ENCODE data around the gene ATP8B1.
A peak's percentile ranks its signal among the peaks of the same experiment; 100 is the strongest.
"Not testable (repeated sequence)": the region's sequence is repeated elsewhere in the genome, so short reads cannot be mapped to it uniquely, and the experiment has no call there.

The ATP8B1 gene

DNA sequence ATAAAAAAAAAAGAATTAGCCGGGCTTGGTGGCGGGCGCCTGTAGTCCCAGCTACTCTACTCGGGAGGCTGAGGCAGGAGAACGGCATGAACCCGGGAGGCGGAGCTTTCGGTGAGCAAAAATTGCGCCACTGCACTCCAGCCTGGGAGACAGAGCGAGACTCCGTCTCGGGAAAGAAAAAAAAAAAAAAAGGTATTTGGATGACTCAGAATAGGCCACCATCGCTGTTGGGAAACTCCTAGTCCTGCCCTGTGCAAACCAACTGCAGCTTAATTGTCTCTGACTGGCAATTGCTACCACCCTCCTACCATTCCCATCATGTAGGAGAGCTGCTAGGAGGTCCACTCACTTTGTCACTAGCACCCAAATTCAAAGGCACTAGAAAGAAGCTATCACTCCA, 43.5 kb downstream of the ATP8B1 start:
- no peak for DNase-seq

DNA sequence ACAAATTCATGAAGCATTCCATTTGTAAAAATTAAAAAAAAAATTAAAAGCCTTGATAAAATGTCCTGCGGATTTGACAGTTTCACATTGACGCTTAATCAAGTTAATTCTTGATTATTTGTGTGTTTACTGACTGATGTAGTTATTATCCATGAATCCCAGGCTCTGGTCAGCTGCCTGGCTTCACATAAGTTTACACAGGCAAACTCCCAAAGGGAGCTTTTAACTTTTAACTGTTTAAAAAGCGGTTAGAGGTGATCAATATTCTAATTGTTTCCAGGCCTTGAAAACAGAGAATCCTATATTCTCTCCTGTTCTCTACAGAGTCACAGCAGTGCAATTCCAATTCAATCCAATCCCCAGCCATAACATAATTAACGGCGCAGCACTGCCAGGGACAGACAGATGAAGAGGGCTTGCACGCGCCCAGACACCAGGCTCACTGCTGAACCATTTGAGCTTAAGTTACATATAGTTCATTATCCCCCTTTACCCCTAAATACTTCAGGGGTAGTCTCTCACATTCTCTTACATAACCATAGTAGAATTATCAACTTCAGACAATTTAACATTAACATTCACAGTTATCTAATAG, 47.5 kb downstream of the ATP8B1 start:
- DNase-seq: no peak

DNA sequence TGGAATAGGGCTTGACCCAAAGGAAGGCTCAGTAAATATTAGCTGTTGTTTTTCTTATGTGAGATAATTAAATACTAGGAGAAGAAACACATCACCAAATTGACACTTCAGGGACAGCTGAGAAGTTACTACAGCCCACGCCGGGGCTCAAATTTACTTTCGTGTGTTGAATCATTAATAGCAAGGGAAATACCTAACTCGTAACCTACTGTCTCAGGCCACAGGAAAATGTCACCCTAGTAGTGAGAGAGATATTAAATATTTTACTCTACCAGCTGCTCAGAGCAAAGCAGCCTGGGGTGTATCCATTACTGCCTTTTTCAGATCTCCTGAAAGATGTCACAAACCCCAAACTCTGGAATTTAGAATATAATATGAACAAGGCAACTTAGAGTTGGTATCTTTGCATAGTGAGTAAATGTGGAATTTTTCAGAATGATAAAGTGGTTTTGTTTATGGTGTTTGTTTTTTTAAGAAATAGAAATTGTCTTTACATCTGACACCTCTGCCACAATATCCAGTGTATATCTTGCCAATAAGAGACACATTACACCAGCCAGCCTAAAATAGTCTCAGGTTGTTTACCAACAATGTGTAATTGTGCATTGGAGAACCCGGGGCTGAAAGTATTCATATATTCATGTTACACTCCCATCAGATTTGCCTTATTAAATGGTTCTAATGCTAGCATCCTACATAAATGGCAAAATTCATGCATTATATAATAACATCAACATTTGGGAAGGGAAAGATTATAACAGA, 48.4 kb downstream of the ATP8B1 start:
- no peak for DNase-seq

DNA sequence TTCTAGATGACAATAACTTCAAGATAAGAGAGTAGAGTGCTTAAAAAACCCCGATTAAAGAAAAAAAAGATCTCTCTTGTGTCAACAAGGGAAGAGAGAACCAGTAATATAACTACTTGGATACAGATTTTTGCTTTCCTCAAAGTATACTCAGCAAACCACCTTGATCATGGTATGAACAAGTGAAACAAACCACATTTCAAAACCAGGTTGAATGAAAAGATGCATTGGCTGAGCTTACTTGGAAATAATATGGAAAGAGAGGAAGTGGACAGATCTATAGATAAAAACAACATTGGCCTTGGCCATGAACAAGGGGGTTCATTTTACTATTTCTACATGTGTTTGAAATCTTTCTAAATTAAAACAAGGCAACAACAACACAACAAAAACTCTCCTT, 50.1 kb downstream of the ATP8B1 start:
- DNase-seq: no peak

GRCh38 chr18:57749604-57749970, 53.5 kb downstream of the ATP8B1 start:
- DNase-seq: no peak

DNA sequence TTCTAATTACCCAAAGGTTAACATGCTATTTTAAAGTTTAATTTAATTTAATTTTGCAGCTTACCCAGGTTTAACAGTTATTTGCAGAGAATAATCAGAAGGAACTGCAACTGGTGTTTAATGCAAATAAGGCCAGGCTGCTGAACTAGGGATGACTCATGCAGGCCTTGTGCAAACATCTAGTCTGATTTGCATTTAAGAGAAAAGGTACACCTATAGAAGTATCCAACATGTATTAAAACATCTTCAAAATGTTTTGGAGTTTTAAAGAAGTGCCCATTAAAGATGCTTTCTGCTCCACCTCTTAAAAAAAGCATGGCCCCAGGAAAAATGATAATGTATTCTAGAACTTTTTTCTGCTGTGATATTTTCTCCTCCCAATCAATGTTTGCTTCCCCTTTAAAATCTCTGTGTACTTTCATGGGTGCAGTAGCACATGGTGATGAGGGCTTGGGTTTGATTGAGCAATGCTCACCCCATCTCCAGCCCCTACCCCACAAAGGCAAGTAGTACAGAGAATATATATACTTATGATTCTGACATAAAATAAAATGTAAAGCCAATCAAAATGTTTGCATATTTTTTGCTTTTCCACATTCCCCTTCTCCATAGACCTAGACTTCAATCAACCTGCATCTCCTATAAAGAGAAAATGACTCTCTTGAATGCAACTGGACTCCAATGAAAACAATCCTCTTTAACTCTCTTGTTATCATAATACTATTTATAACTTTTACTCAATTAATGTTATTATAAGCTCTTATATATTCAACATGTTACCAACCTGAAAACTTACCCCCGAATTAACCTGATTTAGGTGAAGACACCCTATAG, 54.1 kb downstream of the ATP8B1 start:
- no peak for DNase-seq

- DNase-seq: no peak
Observed at GRCh38 chr18:57747809-57748680, 55.1 kb downstream of the ATP8B1 start.

- DNase-seq: no peak
Observed at GRCh38 chr18:57744211-57744694, 58.9 kb downstream of the ATP8B1 start.

DNA sequence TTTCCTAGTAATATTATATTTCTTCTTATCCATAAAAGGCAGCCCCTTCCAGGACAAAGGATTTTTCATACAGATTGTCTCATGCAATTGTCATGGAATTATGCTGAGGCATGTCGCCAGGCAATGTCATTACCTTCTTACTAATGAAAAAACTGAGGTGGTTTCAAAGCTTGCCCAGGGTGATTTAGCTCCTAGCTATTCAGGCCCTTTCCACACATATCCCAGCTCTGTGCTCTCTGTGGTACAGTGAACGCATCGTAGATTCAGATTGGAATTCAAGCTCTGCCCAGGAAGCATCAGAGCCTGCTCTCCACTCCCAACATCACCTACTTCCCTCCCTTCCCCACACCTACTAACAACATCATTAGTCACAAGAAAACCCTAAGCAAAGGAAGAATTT, 60.1 kb downstream of the ATP8B1 start:
- DNase-seq: no peak

GRCh38 chr18:57741273-57741672, 61.8 kb downstream of the ATP8B1 start:
- no peak for DNase-seq

GRCh38 chr18:57738078-57738477, 65.0 kb downstream of the ATP8B1 start:
- no peak for DNase-seq

DNA sequence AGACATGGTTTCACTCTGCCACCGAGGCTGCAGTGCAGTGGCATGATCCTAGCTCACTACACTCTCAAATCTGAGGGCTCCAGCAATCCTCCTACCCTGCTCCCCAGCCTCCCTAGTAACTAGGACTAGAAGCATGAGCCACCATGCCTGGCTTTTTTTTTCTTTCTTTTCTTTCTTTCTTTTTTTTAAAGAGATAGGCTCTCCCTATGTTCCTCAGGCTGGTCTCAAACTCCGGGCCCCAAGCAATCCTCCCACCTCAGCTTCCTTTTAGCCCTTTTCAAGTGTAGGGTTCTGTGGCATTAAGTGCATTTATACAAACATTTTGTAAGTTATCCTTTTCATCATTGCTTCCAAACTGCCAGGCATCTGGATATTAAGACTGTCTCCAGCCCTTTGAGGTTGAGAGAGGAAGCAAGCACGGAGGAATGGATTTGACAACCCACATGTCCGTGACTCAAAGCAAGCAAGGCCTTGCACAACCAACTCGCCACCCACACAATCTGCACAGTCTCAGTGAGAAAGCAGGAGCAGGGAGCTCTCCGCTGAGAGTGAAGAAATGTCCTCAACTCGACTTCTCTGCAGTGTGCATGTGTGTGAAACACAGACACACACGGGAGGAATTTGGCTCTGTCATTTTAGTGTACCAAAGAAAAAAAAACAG, 65.6 kb downstream of the ATP8B1 start:
- DNase-seq: no peak

- not testable (repeated sequence) for DNase-seq
Observed at GRCh38 chr18:57735042-57735441, 68.1 kb downstream of the ATP8B1 start.

- DNase-seq: no peak
Observed at GRCh38 chr18:57733861-57734260, 69.3 kb downstream of the ATP8B1 start.

DNA sequence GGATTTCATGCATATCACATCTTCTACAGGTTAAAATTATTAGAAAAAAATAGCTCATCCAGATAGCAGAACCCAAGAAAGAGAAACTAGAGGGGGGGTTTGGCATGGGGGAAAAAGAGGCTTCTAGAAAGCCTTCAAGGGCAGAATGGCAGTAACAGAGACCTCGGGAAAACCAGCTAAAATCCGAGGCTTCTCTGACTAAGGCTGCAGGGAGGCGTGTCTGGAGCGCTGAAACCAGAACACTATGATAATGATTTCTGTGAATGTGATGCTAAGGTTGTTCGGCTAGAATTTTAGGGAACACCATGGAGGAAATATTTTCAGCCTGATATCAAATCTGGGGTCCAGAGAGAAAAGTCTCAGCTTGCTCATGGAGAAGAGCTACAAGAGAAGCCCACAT, 73.0 kb downstream of the ATP8B1 start:
- no peak for DNase-seq

DNA sequence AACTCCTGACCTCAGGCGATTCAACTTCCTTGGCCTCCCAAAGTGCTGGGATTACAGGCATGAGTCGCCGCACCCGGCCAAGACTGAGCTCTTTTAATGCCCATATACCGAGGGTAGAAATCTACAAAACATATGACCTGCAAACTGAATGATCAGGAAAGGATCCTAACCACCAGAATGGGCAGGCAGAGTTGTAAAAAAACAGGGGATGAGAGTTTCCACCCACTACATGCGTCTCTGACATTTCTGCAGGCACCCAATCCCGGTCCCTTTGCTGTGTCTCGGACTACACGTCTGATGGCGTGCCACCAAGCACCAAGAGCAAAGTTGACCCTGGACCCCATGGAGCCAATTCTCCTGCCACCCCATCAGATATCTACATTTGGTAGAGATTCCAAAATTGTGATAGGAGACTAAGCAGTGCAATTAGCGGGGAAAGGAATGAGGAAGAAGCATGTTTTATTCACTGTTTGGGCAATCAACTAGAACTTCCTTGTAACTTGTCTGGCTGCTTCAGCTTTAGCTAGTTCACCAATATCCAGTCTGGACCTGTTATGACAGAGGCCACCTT, 74.1 kb downstream of the ATP8B1 start:
- DNase-seq: no peak

DNA sequence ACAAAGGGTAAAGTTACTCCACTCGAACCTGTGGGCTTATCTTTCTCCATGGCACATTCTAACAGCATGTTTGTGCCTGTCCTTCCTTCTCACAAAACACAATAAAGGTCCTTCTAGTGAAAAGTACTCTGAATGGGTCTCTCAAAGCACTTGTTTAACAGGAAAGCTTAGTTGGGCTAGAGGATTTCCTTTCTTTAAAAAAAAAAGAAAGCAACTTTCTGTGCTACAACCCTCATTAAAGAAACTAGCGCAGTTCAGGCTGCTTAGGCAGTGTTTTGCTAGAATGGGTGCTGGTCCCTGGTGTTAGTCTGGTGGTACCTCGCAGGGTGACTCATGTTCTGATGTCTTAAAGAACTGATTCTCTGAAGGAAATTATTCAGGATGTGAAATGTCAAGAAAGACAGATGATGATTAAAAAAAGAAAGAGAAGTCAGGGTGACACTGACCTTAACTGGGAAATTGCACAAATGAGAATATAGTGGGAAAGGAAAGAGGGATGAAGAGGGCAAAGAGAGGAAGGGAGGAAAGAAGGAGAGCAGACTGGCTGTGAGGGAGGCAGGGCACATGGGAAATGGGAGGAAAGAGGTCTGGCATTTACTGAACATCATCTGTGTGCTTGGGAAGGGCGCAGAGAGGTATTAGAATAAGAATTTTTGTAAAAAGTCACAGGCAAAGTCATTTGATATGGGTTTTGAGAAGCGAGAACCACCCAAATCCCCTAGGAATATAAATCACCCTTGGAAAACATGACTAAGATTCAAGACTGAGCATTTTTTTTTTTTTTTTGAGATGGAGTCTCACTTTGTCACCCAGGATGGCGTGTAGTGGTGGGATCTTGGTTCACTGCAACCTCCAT, 74.9 kb downstream of the ATP8B1 start:
- DNase-seq: no peak

GRCh38 chr18:57719211-57719935, 83.7 kb downstream of the ATP8B1 start:
- DNase-seq: peak; percentile 66

DNA sequence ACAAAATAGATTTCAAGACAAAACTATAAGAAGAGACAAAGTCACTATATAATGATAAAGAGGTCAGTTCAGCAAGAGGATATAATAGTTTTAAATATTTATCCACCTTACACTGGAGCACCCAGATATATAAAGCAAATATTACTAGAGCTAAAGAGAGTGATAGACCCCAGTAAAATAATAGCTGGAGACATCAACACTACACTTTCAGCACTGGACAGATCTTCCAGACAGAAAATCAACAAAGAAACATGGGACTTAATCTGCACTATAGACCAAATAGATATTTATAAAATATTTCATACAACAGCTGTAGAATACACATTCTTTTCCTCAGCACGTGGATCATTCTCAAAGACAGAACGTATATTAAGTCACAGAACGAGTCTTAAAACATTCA, 86.6 kb downstream of the ATP8B1 start:
- no peak for DNase-seq

- no peak for DNase-seq
Observed at GRCh38 chr18:57715671-57716070, 87.4 kb downstream of the ATP8B1 start.
